ENCODE measurements around the gene CLK3.

DNA sequence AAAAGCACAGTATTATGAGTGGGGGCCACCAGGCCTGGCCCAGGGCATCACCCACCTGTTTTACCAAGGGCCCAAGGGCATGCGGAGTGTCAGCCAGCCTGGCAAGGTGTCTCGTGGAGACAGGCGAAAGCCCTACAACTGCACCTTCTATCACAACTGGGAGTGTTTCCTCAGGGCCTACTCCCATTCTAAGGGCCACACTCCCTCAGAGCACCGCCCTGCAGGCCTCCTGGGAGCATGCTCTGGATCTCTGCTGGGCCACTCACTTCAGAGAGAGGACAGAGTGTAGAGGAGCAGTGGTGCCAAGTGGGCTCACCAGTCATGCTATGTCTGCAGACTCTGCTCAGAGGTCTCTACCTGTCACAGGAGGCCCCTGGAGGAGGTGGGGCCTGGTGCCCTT is 21.2 kb upstream of the CLK3 start:
- TF ChIP-seq EZH2phosphoT487 (IDR thresholded peaks at IDR 0.05; ENCODE audit: low read depth), result no peak
- TF ChIP-seq, protein P1, sequence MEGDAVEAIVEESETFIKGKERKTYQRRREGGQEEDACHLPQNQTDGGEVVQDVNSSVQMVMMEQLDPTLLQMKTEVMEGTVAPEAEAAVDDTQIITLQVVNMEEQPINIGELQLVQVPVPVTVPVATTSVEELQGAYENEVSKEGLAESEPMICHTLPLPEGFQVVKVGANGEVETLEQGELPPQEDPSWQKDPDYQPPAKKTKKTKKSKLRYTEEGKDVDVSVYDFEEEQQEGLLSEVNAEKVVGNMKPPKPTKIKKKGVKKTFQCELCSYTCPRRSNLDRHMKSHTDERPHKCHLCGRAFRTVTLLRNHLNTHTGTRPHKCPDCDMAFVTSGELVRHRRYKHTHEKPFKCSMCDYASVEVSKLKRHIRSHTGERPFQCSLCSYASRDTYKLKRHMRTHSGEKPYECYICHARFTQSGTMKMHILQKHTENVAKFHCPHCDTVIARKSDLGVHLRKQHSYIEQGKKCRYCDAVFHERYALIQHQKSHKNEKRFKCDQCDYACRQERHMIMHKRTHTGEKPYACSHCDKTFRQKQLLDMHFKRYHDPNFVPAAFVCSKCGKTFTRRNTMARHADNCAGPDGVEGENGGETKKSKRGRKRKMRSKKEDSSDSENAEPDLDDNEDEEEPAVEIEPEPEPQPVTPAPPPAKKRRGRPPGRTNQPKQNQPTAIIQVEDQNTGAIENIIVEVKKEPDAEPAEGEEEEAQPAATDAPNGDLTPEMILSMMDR (IDR thresholded peaks at IDR 0.05; ENCODE audit: low read depth, low read length), result no peak
